GM19455 (cell line): Measurements from ENCODE around the gene TAS2R14.

Source experiments
- ATAC-seq: cut with Tn5 transposase; IDR thresholded peaks from one replicate; pipeline ENCODE4 v1.9.1; 2021; ENCODE audit not compliant: unreplicated experiment

TAS2R14 gene

DNA sequence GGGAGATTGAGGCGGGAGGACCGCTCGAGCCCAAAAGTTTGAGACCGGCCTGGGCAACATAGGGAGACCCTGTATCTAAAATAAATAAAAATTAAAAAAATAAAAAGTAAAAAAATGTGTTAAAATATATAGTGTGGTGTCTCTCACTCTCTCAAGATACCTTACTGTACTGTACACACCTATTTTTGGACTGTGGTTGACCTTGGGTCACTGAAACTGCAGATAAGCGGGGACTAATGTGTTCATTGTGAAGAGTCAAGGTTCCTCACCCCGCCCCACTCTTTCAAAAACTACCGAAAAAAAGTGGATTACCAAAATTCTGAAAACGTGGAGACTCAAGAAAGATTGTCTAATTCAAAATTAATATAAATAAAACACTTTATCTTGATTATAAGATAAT, 28.7 kb downstream of the TAS2R14 start:
- no peak for ATAC-seq

- ATAC-seq, result no peak
Observed at GRCh38 chr12:10909462-10909861, 29.6 kb downstream of the TAS2R14 start, which contains the start of gene TAS2R13. Gene TAS2R13 (minus strand): TSS chr12:10909562. CDS start chr12:10909298, 264 bp downstream.

DNA sequence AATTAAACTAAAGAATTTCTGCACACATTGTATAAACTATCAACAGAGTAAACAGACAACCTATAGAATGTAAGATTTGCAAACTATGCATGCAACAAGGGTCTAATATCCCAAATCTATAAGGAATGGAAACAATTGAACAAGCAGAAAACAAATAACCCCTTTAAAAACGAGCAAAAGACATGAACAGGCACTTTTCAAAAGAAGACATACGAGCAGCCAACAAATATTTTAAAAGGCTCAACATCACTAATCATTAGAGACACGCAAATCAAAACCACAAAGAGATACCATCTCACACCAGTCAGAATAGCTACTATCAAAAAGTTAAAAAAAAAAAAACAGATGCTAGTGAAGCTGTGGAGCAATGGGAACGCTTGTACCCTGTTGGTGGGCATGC, 34.4 kb downstream of the TAS2R14 start:
- no peak for ATAC-seq

GRCh38 chr12:10901427-10901826, 37.6 kb downstream of the TAS2R14 start:
- no peak for ATAC-seq

DNA sequence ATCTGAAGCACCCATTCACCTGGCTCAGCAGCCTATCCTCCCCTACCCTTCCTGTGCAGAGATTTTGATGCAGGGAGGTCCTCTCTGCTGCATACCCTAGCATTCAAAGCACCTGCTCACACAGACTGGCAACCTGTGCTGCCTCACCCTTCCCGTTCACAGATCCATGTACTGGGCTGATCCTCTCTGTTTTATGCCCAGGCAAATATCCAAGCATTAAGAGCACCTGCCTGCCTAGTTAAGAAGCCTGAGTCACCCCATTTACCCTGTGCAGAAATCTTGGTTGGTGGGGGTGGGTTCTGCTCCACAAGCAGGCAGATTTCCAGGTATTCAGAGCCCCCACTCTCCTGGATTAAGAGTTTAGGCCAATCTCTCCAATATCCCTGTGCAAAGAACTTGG, 38.1 kb downstream of the TAS2R14 start:
- no peak for ATAC-seq

DNA sequence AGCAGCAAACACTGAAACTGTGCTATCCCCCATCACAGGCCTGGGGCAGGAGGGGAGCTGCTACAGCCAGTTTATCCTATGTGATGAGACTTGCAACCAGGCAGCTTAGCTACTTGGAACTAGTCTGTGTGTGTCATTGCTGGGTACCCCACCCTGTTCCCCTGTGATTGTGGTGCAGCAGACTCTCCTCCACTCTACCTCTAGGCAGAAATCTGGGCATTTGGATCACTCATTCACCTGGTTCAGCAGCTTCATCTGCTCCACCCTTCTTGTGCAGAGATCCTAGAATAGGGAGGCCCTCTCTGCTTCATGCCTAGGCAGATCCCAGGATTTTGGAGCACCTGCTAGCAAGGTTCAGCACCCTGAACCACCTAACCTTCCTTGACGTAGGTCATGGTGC, 38.5 kb downstream of the TAS2R14 start:
- no peak for ATAC-seq

DNA sequence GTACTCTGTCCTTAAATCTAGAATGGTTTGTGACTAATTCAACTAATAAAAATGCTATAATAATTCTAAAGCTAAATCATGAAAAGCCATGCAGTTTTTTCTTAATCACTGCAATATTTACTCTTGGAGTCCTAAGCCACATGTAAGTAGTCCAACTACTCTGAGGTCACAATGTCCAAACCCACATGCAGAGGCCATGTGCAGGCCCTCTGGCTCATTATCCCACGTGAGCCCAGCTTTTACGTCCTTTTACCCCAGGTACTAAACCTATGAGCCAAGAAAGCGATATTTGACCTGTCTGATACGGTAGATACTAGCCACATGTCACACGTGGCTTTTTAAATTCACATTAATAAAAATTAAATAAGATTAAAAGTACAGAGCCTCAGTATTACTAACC, 42.2 kb downstream of the TAS2R14 start:
- ATAC-seq, result no peak

DNA sequence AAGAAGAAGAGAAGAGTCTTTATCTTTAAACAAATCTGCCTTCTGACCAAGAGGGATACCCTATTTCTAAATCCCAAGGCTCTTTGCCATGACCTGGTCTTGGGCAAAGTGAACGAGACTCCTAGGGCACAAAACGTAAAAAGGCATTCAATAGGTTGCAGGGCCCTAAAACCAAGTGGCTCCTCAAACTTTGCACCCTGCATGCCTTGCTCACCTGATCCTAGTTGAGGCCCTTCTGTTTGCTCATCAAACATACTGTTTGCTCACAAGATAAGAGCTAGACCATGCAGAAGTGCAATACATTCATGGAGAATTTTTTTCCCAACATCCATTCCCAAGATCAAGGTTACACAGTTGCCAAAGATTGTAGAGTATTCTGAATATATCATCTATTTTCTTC, 47.1 kb downstream of the TAS2R14 start:
- no peak for ATAC-seq

GRCh38 chr12:10889226-10889625, 49.8 kb downstream of the TAS2R14 start:
- no peak for ATAC-seq
